NCI-H2196 treated with DMSO at 0.1 percent for 48 hours (cell line): Measurements from ENCODE around the gene FBXO42.

ENCODE experiments used
- DNase-seq: peaks from one replicate; lab custom pipeline; 2025; ENCODE audit not compliant: unreplicated experiment; lab: John Stamatoyannopoulos, UW

FBXO42 gene

DNA sequence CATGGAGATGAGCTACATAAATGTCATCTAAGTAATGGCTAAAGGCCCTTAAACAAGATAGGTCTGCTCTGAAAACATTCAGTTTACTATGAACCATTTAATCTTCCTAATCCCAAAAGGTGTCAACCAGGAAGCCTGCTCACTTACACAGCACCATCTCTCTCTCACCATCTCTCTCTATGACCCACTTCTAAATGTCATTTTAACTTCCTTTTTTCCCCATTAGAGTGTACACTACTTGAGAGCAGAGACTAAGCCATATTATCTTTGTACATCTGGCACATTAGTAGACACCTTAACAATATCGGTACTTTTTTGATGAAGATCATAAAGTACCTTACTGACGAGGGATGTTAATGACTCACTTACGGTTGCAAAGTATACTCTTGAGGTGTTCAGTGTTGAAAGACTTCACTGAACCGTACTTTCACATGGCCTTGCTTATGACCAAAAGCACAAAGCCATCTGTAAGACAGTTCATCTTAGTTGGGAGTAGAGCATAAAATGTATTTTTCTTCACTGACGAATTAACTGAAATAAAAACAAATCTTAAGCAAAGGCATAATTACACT, 25.4 kb downstream of the FBXO42 start:
- DNase-seq: no peak

DNA sequence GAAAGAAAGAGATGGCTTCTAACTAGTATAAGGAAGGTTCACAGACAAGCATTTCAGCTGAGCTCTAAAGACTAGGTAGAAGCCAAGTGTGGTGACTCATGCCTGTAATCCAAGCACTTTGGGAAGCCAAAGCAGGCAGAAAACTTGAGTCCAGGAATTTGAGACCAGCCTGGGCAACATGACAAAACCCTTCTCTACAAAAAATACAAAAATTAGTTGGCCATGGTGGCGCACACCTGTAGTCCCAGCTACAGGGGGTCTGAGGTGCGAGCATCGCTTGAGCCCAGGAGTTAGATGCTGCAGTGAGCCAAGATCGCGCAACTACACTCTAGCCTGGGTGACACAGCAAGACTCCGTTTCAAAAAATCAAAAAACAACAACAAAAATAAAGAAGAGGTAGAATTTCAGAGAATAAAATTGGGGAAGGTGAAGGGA, 27.8 kb downstream of the FBXO42 start:
- peak; percentile 13 for DNase-seq

- DNase-seq: no peak
Observed at GRCh38 chr1:16321176-16321867, 31.0 kb downstream of the FBXO42 start.

DNA sequence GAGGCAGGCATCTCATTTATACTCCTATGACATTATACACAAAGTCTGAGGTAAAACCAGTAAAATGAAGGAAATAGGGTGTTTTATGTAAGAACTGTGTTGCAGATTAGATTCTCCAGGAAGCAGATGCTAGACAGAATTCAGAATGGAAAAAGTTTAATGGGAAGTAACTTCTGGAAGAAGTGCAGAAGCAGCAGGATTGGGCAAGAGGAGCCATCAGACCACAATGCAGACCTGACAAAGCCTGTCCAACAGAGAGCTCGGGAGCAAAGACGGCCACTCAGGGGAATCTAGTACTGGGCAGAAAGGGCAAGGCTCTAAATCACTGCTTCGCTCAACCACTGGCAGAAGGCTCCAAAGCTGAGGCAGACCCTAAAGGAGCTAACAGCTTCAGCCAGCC, 33.7 kb downstream of the FBXO42 start:
- DNase-seq: no peak

DNA sequence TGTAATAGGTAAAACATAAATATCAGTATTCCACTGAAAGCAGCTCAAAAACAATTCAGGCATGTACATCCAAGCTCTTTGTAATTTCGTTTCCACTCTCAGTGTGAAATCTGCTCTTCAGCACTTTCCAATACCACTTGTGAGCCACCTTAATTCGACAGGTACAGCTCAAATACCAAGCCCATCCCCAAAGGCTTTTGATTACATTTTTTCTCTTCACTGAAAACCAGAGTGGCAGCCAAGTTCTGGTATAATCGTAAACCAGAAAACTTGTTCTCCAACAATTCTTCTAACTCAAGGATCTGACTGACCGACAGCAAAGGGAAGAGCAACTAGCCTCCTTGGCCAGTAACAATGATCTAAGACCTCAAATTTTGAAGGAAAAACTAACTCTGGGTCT, 36.8 kb downstream of the FBXO42 start:
- no peak for DNase-seq

- no peak for DNase-seq
Observed at GRCh38 chr1:16307222-16307621, 45.1 kb downstream of the FBXO42 start.

- no peak for DNase-seq
Observed at GRCh38 chr1:16302709-16303627, 49.3 kb downstream of the FBXO42 start.

DNA sequence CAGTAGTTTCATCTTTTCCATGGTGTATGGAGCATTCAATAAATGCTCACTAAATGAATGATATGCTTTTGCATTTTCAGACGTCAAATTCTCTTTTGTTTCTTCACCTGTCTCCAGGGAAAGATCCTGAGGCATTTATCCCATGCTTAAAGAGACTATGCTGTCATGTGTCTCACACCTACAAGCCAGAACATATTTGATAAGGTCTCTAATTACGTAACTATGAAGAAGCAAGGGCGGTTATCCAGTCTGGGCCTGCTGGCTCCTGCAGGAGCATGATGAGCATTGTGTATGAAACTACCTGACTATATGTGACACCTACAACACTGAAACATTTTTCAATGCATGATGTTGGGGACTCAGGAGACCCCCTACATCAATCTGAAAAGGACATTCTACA, 51.8 kb downstream of the FBXO42 start:
- no peak for DNase-seq

- no peak for DNase-seq
Observed at GRCh38 chr1:16298653-16299052, 53.6 kb downstream of the FBXO42 start.

DNA sequence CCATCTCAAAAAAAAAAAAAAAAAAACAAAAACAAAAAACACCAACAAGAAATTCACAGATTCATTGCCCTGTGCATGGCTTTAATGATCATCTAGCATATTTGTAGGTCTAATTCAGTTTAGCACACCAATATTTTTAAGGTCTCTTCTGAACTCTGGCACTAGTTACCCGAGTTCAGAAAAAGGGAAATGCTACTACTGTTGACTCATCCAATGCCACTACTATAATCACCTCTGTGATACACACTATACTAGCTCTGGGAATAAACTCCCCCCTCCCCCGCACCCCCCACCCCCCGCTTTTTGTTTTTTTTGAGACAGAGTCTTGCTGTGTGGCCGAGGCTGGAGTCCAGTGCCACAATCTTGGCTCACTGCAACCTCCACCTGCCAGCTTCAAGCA, 55.6 kb downstream of the FBXO42 start:
- no peak for DNase-seq

- DNase-seq: no peak
Observed at GRCh38 chr1:16294219-16295212, 57.8 kb downstream of the FBXO42 start.

DNA sequence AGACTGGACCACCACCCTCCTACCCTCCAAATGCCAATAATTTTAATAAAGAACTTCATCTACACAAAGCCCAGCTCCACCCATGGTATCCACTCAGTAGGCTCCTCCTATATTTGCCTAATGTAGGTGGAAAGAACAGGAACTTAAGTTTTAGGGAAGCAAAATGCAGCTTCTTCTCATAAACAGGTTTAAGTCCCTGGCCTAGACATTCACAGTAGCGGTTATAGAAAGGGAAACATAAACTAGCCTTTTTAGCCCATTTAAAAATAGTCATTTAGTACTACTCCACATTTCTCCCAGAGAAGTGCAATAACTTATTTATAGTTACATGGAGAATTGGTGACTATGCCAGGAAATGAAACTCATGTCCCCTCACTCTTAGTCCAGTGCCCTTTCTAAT, 58.7 kb downstream of the FBXO42 start:
- DNase-seq: no peak

GRCh38 chr1:16292739-16293138, 59.5 kb downstream of the FBXO42 start:
- DNase-seq: no peak

- no peak for DNase-seq
Observed at GRCh38 chr1:16289959-16290358, 62.3 kb downstream of the FBXO42 start.

GRCh38 chr1:16286122-16286521, 66.2 kb downstream of the FBXO42 start:
- no peak for DNase-seq

- no peak for DNase-seq
Observed at GRCh38 chr1:16281765-16282164, 70.5 kb downstream of the FBXO42 start.

DNA sequence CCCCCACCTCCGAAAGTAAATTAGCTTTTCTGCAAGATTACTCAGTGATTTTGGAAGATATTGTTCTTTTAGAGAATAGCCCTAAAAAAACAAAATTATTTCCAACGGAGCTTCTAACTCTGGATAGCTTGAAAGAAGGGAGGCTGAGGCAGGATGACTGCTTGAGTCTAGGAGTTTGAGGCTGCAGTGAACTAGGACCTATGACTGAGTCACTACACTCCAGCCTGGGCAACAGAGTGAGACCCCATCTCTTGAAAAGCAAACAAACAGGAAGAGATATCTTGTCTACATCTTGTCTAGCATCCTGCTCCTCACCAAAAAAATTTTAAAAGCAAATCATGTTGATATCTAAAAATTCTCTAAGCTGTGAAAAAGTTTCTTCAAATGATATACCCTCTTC, 73.1 kb downstream of the FBXO42 start:
- no peak for DNase-seq

DNA sequence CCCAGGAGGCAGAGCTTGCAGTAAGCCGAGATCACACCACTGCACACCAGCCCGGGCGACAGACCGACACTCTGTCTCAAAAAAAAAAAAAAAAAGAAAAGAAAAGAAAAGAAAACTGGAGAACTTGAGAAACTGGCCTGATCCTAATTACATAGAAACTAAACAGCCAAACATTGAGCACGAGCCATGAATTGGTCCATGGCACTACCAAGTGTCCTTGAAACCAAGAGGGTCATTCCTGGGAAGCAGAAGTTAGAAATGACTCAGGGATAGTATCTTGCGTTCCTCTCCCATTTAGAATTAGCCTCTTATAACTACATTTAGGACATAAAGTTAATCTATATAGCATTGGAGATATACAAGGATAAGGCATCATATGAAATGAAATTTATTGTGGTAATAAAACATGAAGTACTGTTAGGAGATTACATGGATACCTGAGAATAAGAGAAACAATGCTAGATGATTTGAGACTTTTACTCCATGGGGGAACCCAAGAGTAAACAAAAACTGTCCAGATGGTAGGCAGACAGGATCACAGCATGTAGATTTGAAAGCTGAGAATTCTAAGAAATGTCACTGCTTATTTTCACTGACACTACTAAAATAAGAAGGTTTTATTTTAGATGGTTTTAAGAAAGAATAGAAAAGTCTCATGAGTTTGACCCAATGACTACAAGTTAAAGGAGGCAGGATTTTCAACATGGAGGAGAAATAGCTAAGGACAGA, 75.8 kb downstream of the FBXO42 start:
- no peak for DNase-seq

GRCh38 chr1:16275591-16275990, 76.7 kb downstream of the FBXO42 start:
- DNase-seq: no peak

DNA sequence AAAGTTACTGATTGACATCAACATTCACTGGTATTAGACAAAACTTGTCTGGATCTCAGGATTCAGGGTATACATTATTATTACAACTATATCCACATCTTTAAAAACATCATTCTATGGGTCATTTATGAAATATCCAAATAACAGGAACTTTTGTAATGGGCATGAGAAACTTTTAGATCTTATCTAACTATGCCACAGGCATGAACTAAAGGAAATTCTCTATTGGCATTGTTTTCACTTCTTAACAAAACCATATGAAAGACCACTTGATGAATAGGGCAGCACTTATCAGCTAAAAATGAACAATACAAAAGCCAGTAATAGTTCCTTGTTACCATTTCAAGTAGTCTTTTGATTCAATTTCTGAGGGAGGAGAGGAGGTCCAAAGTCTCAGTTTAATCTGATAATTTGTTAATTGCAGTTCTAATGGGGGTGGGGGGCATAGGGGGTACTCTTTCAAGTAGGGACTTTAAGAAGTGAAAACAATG, 84.5 kb downstream of the FBXO42 start:
- DNase-seq: no peak
